Measurements from ENCODE around the gene RRM2.

Gene RRM2

DNA sequence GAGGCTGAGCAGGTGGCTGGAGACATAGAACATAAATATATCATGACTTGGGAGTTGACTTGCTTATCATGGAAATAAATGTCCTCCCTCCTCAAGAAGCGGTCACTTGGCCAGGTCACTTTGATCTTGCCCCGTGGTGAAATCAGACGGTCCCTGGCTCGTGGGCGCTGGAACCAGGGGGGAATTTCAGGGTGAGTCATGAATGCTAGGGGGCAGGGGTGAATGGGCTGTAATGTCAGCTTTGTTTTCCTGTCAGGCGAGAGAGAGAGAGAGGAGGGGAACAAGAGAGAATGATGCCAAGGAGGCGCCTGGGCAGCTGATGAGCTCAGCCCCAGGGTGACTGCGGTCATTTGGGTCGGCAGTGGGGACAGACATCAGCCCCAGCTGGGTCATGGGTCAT is 47.7 kb downstream of the RRM2 start:
- Histone ChIP-seq H3K9me3 (ENCODE audit: control extremely low read depth in 1 of 5, control insufficient read depth in 4 of 5, insufficient read depth in 2 of 5, low read depth in 1 of 5, low read length in 4 of 5) (no peaks in the 10 kb centered on the region), H3K27me3 (replicated peaks in 2 of 5; ENCODE audit: control insufficient read depth in 4 of 5, insufficient read depth in 5 of 5, low read length in 4 of 5) (no peaks in the 10 kb centered on the region), H3K4me3 (ENCODE audit: control insufficient read depth in 1 of 7, extremely low read depth in 1 of 7, insufficient read depth in 4 of 7, low read depth in 2 of 7, low read length in 6 of 7) (no peak overlapping the region), H3K27ac (ENCODE audit: insufficient read depth in 1 of 2, low read depth in 1 of 2, low read length in 2 of 2, poor library complexity in 1 of 2, severe bottlenecking in 2 of 2) (no peak overlapping the region), H3K4me1 (ENCODE audit: control extremely low read depth in 1 of 4, control insufficient read depth in 4 of 4, insufficient read depth in 4 of 4, low read length in 3 of 4) (no peaks in the 10 kb centered on the region), H3K36me3 (ENCODE audit: control insufficient read depth in 4 of 4, insufficient read depth in 4 of 4, low read length in 3 of 4) (peaks cover 0 to 18% (median 0%) of the 10 kb centered on the region in 4 experiments)
- CTCF ChIA-PET: interaction anchor here (1.2 to 2.4 kb wide), 2 partner anchors 9 to 265 kb away, joined by 3 to 7 read pairs; no protein-coding TSS in a partner anchor
- DNase-seq: no peak
- WGBS (ENCODE audit: insufficient coverage): 85% methylated on average over 7 of the region's 9 CpGs
- POLR2A ChIA-PET: no interaction called here

- Histone ChIP-seq H3K4me3 (ENCODE audit: control insufficient read depth in 1 of 7, extremely low read depth in 1 of 7, insufficient read depth in 4 of 7, low read depth in 2 of 7, low read length in 6 of 7) (no peak overlapping the region), H3K27ac (ENCODE audit: insufficient read depth in 1 of 2, low read depth in 1 of 2, low read length in 2 of 2, poor library complexity in 1 of 2, severe bottlenecking in 2 of 2) (no peak overlapping the region), H3K4me1 (ENCODE audit: control extremely low read depth in 1 of 4, control insufficient read depth in 4 of 4, insufficient read depth in 4 of 4, low read length in 3 of 4) (no peaks in the 10 kb centered on the region), H3K36me3 (ENCODE audit: control insufficient read depth in 4 of 4, insufficient read depth in 4 of 4, low read length in 3 of 4) (peaks cover 0 to 11% (median 0%) of the 10 kb centered on the region in 4 experiments), H3K9me3 (ENCODE audit: control extremely low read depth in 1 of 5, control insufficient read depth in 4 of 5, insufficient read depth in 2 of 5, low read depth in 1 of 5, low read length in 4 of 5) (no peaks in the 10 kb centered on the region), H3K27me3 (replicated peaks in 2 of 5; ENCODE audit: control insufficient read depth in 4 of 5, insufficient read depth in 5 of 5, low read length in 4 of 5) (no peaks in the 10 kb centered on the region)
- no peak for DNase-seq
- ChIA-PET CTCF (interaction anchor here (2.4 kb wide), 1 partner anchor 8 kb away, joined by 7 read pairs; no protein-coding TSS in a partner anchor), POLR2A (no interaction called here)
- WGBS (ENCODE audit: insufficient coverage): 96% methylated on average over 18 of the region's 19 CpGs
Observed at GRCh38 chr2:10171006-10171800, 48.7 kb downstream of the RRM2 start.

DNA sequence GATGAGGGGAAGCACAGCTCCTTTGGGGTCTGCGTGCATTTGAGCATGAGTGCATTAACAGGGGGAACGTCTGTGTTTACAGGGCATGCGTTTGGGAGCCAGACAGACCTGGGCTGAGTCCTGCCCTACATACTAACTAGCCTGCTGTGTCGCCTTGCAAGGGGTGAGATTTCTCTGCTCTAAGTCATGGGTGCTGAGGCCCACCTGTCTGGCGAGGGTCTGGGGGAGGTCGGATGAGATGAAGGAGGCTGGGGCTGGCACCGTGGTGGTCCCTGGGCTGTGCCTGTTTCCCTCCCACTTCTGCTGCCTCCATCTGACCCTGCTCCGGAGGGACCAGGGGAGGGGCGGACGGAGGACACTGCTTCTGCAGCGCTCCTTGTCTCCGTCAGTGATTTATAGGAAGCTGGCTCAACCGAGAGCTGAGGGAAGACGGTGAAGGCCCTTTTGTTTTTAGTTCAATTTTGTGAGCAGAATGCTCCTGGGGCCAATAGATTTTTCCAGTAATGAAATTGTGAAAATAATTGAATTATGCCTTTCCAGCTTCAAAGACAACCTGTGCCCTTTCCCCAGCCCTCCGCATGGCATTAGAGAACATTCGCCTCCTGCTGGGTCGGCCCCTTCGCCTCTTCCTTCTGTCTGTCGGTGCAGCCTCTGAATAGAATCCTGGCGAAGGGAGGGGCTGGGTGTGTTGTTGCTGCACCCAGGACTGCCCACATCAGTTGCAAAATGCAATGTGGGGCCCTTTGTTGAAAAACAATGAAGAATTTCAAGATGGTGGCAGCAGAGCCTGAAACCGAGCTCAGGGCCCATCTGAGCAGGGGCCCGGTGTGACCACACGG is 49.7 kb downstream of the RRM2 start:
- no peak for DNase-seq
- no peaks in the 10 kb centered on the region for H3K9me3 ChIP-seq (ENCODE audit: control extremely low read depth in 1 of 5, control insufficient read depth in 4 of 5, insufficient read depth in 2 of 5, low read depth in 1 of 5, low read length in 4 of 5)
- no peaks in the 10 kb centered on the region for H3K27me3 ChIP-seq (replicated peaks in 2 of 5; ENCODE audit: control insufficient read depth in 4 of 5, insufficient read depth in 5 of 5, low read length in 4 of 5)
- 100% methylated on average over 16 of the region's 23 CpGs for WGBS (ENCODE audit: insufficient coverage)
- no peak overlapping the region for H3K4me3 ChIP-seq (ENCODE audit: control insufficient read depth in 1 of 7, extremely low read depth in 1 of 7, insufficient read depth in 4 of 7, low read depth in 2 of 7, low read length in 6 of 7)
- H3K36me3 ChIP-seq (ENCODE audit: control insufficient read depth in 4 of 4, insufficient read depth in 4 of 4, low read length in 3 of 4): peaks cover 0 to 11% (median 0%) of the 10 kb centered on the region in 4 experiments
- ChIA-PET CTCF (interaction anchor here (1.4 kb wide), 1 partner anchor 9 kb away, joined by 3 read pairs; no protein-coding TSS in a partner anchor), POLR2A (no interaction called here)
- H3K27ac ChIP-seq (ENCODE audit: insufficient read depth in 1 of 2, low read depth in 1 of 2, low read length in 2 of 2, poor library complexity in 1 of 2, severe bottlenecking in 2 of 2): no peak overlapping the region
- no peaks in the 10 kb centered on the region for H3K4me1 ChIP-seq (ENCODE audit: control extremely low read depth in 1 of 4, control insufficient read depth in 4 of 4, insufficient read depth in 4 of 4, low read length in 3 of 4)

DNA sequence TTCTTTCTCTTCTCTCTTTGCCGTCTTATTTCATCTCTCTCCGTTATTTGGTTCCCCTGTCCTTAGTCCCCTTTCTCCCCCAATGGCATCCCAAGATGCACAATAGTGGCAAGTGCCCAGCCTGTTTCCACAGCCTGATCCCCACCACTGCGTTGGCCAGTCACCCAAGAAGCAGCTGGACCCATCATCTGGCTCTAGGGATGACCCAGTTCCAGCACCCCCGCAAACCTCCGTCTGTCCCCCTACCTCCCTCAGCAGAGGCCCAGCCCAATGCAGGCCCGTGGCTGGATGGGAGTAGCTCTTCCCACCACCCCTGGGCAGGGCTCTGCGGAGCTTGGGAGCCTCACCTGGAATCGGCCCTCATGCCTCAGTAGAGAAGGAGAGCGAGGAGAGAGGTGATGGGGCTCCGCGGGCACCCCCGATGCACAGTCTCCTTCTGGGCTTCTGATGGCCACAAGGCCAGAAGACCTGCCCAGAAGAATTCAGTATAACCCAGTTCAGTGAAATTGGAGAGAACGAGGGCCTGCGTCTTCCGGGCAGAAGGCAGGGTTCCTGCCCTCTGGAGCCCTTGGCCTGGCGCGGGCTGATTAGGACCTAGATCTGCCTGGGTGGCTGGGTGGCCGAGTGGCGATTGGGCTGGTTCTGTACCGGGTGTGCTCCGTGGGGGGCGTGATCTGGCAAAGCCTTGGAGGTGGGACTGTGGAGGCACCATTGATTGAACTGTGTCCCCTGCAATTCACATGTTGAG is 50.9 kb downstream of the RRM2 start:
- ChIA-PET CTCF (interaction anchor here (1.4 kb wide), 1 partner anchor 10 kb away, joined by 3 read pairs; no protein-coding TSS in a partner anchor), POLR2A (no interaction called here)
- H3K9me3 ChIP-seq (ENCODE audit: control extremely low read depth in 1 of 5, control insufficient read depth in 4 of 5, insufficient read depth in 2 of 5, low read depth in 1 of 5, low read length in 4 of 5): no peaks in the 10 kb centered on the region
- H3K27ac ChIP-seq (ENCODE audit: insufficient read depth in 1 of 2, low read depth in 1 of 2, low read length in 2 of 2, poor library complexity in 1 of 2, severe bottlenecking in 2 of 2): no peak overlapping the region
- H3K4me1 ChIP-seq (ENCODE audit: control extremely low read depth in 1 of 4, control insufficient read depth in 4 of 4, insufficient read depth in 4 of 4, low read length in 3 of 4): no peaks in the 10 kb centered on the region
- peaks cover 0 to 11% (median 0%) of the 10 kb centered on the region in 4 experiments for H3K36me3 ChIP-seq (ENCODE audit: control insufficient read depth in 4 of 4, insufficient read depth in 4 of 4, low read length in 3 of 4)
- 97% methylated on average over 19 of the region's 22 CpGs for WGBS (ENCODE audit: insufficient coverage)
- H3K27me3 ChIP-seq (replicated peaks in 2 of 5; ENCODE audit: control insufficient read depth in 4 of 5, insufficient read depth in 5 of 5, low read length in 4 of 5): no peaks in the 10 kb centered on the region
- H3K4me3 ChIP-seq (ENCODE audit: control insufficient read depth in 1 of 7, extremely low read depth in 1 of 7, insufficient read depth in 4 of 7, low read depth in 2 of 7, low read length in 6 of 7): no peak overlapping the region
- DNase-seq: no peak

DNA sequence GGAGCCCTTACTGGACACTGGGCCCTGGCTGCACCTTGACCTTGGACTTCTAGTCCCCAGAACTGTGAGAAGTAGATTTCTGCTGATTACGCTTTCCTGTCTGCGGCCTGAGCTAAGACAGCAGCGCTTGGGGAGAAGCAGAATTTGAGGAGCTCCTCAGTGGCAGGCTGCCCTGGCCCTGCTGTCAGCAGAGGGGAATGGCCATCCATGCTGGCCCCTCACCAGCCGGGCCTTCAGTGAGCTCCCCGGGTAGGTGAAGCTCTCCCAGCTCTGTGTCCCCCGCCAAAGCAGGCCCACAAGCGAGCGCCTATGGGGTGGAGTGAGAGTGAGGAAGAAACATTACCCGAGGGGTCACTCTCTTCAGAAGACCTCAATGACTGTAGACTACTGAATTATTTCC is 51.6 kb downstream of the RRM2 start:
- Histone ChIP-seq H3K9me3 (ENCODE audit: control extremely low read depth in 1 of 5, control insufficient read depth in 4 of 5, insufficient read depth in 2 of 5, low read depth in 1 of 5, low read length in 4 of 5) (no peaks in the 10 kb centered on the region), H3K4me1 (ENCODE audit: control extremely low read depth in 1 of 4, control insufficient read depth in 4 of 4, insufficient read depth in 4 of 4, low read length in 3 of 4) (no peaks in the 10 kb centered on the region), H3K27me3 (replicated peaks in 2 of 5; ENCODE audit: control insufficient read depth in 4 of 5, insufficient read depth in 5 of 5, low read length in 4 of 5) (no peaks in the 10 kb centered on the region), H3K4me3 (ENCODE audit: control insufficient read depth in 1 of 7, extremely low read depth in 1 of 7, insufficient read depth in 4 of 7, low read depth in 2 of 7, low read length in 6 of 7) (no peak overlapping the region), H3K27ac (ENCODE audit: insufficient read depth in 1 of 2, low read depth in 1 of 2, low read length in 2 of 2, poor library complexity in 1 of 2, severe bottlenecking in 2 of 2) (no peak overlapping the region), H3K36me3 (ENCODE audit: control insufficient read depth in 4 of 4, insufficient read depth in 4 of 4, low read length in 3 of 4) (peaks cover 0 to 11% (median 0%) of the 10 kb centered on the region in 4 experiments)
- ChIA-PET POLR2A (no interaction called here), CTCF (no interaction called here)
- 100% methylated on average over 2 of the region's 9 CpGs for WGBS (ENCODE audit: insufficient coverage)
- no peak for DNase-seq

DNA sequence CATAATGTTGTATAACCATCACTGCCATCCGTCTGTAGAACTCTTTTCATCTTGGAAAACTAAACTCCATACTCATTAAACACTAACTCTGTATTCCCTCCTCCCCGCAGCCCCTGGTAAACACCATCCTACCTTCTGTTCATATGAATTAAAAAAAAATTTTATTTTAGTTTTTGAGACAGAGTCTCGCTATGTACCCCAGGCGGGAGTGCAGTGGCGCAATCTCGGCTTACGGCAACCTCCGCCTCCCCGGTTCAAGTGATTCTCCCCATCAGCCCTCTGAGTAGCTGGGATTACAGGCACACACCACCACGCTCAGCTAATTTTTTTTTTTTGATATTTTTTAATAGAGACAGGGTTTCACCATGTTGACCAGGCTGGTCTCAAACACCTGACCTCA is 52.9 kb downstream of the RRM2 start:
- CTCF ChIA-PET: interaction anchor here (1.1 kb wide), 1 partner anchor 9 kb away, joined by 4 read pairs; no protein-coding TSS in a partner anchor
- no peaks in the 10 kb centered on the region for H3K9me3 ChIP-seq (ENCODE audit: control extremely low read depth in 1 of 5, control insufficient read depth in 4 of 5, insufficient read depth in 2 of 5, low read depth in 1 of 5, low read length in 4 of 5)
- H3K27ac ChIP-seq (ENCODE audit: insufficient read depth in 1 of 2, low read depth in 1 of 2, low read length in 2 of 2, poor library complexity in 1 of 2, severe bottlenecking in 2 of 2): no peak overlapping the region
- H3K4me1 ChIP-seq (ENCODE audit: control extremely low read depth in 1 of 4, control insufficient read depth in 4 of 4, insufficient read depth in 4 of 4, low read length in 3 of 4): no peaks in the 10 kb centered on the region
- peaks cover 0 to 11% (median 2%) of the 10 kb centered on the region in 4 experiments for H3K36me3 ChIP-seq (ENCODE audit: control insufficient read depth in 4 of 4, insufficient read depth in 4 of 4, low read length in 3 of 4)
- DNase-seq: no peak
- no peaks in the 10 kb centered on the region for H3K27me3 ChIP-seq (replicated peaks in 2 of 5; ENCODE audit: control insufficient read depth in 4 of 5, insufficient read depth in 5 of 5, low read length in 4 of 5)
- POLR2A ChIA-PET: no interaction called here
- no peak overlapping the region for H3K4me3 ChIP-seq (ENCODE audit: control insufficient read depth in 1 of 7, extremely low read depth in 1 of 7, insufficient read depth in 4 of 7, low read depth in 2 of 7, low read length in 6 of 7)
- WGBS (ENCODE audit: insufficient coverage): 98% methylated on average over 7 of the region's 10 CpGs

Data from common myeloid progenitor, CD34-positive (primary cell).